K562 (cell line): ENCODE measurements around the gene PSD4. TPM values are rescaled to one million over a fixed set of nuclear protein-coding genes. Genes with fewer than 3 reads are reported as not detected.

Source experiments
- ATAC-seq: fragments of 200-7000 bp; cut with Tn5 transposase; 3 replicates; pipeline ENCODE4 v1.9.1; 2020; ENCODE audit warnings: moderate library complexity
- BruUV-seq: library from RNA; stranded (reverse); fragments of 400-500 nt; replicated peaks from 2 replicates; lab custom pipeline; 2021; lab: Mats Ljungman, UMichigan
- CTCF ChIA-PET: fragments of 300-600 bp; formaldehyde crosslinking; extraction: SDS; loops from one replicate; lab custom pipeline; 2021; ENCODE audit warnings: low intra/inter-chr PET ratio; lab: Yijun Ruan, JAX
- POLR2A ChIA-PET: fragments of 300-600, 350-650 bp; sonication (Branson Sonifier 250); formaldehyde crosslinking; extraction: SDS; loops from one replicate; lab custom pipeline; 2021; ENCODE audit warnings: antibody characterized with exemption, inconsistent platforms; lab: Yijun Ruan, JAX
- DNase-seq, 4 experiments: peaks; one replicate each; pipeline versions ENCODE4 v3.0.0 to v3.0.0-alpha.2; 2011 to 2018; ENCODE audit warnings: low spot score in 3 of 4, mixed read lengths in 3 of 4; ENCODE audit errors: extremely low read depth in 1 of 4
- FAIRE-seq: peaks from 2 replicates; lab custom pipeline; 2011; peaks lifted over from hg19 to GRCh38; lab: Jason Lieb, UNC
- H2AFZ ChIP-seq: 2 replicates; pipeline ENCODE4 v1.6.0; 2011; ENCODE audit warnings: low read depth, low read length, control low read depth, inconsistent platforms
- H3K27ac ChIP-seq: fragments of 200-600 bp; 3 replicates; pipeline ENCODE4 v1.8.0; 2011; ENCODE audit warnings: low read depth, mild to moderate bottlenecking, control low read depth, inconsistent platforms, low read length, moderate library complexity, mixed read lengths; ENCODE audit errors: extremely low read depth
- H3K27me3 ChIP-seq, 2 experiments: fragments of 300-600 bp in 1 of 2; 2 replicates in 1 of 2; 3 replicates in 1 of 2; pipeline versions ENCODE4 v1.6.0 to v1.8.0; 2011; ENCODE audit warnings: inconsistent platforms in 2 of 2, low read length in 2 of 2, mild to moderate bottlenecking in 1 of 2, mixed read lengths in 1 of 2, moderate library complexity in 1 of 2; ENCODE audit not compliant: control insufficient read depth in 2 of 2, insufficient read depth in 2 of 2
- H3K36me3 ChIP-seq: fragments of 300-600 bp; 3 replicates; pipeline ENCODE4 v1.8.0; 2011; ENCODE audit warnings: mild to moderate bottlenecking, low read length, inconsistent platforms; ENCODE audit not compliant: control insufficient read depth, insufficient read depth
- H3K4me1 ChIP-seq, 2 experiments: fragments of 200-600 bp in 1 of 2; replicated peaks in 1 of 2; 2 replicates in 1 of 2; 3 replicates in 1 of 2; pipeline versions ENCODE4 v1.5.1 to v1.8.0; 2011; ENCODE audit warnings: inconsistent platforms in 2 of 2, low read length in 2 of 2, mild to moderate bottlenecking in 1 of 2, mixed read lengths in 1 of 2, moderate library complexity in 1 of 2; ENCODE audit not compliant: control insufficient read depth in 2 of 2, insufficient read depth in 2 of 2
- H3K4me2 ChIP-seq: 2 replicates; pipeline ENCODE4 v1.6.1; 2011; ENCODE audit warnings: low read length, control low read depth, inconsistent platforms, mixed read lengths; ENCODE audit not compliant: insufficient read depth
- H3K4me3 ChIP-seq: fragments of 200-600 bp; sonication (generic), shearing (Covaris generic); 2 replicates; pipeline ENCODE4 v1.5.1; 2016; ENCODE audit warnings: control low read depth, inconsistent platforms
- H3K79me2 ChIP-seq: fragments of 200-600 bp; 3 replicates; pipeline ENCODE4 v1.8.0; 2011; ENCODE audit warnings: low read length, inconsistent platforms; ENCODE audit not compliant: control insufficient read depth, insufficient read depth
- H3K9ac ChIP-seq, 2 experiments: 2 replicates each; pipeline versions ENCODE4 v1.6.0 to v1.6.1; 2011; ENCODE audit warnings: low read depth in 2 of 2, low read length in 2 of 2, control low read depth in 1 of 2, inconsistent platforms in 1 of 2, mild to moderate bottlenecking in 1 of 2, mixed read lengths in 1 of 2; ENCODE audit not compliant: insufficient read depth in 1 of 2
- H3K9me1 ChIP-seq: one replicate; pipeline ENCODE4 v1.6.0; 2011; ENCODE audit warnings: inconsistent platforms, mild to moderate bottlenecking, low read length, moderate library complexity; ENCODE audit not compliant: control insufficient read depth, insufficient read depth
- H3K9me3 ChIP-seq: replicated peaks from 2 replicates; pipeline ENCODE4 v1.5.1; 2011; ENCODE audit warnings: low read depth, low read length, inconsistent platforms; ENCODE audit not compliant: control insufficient read depth, insufficient read depth
- H4K20me1 ChIP-seq: replicated peaks from 2 replicates; pipeline ENCODE4 v1.6.1; 2011; ENCODE audit warnings: low read length, inconsistent platforms, mixed read lengths; ENCODE audit not compliant: control insufficient read depth, insufficient read depth
- CBFB ChIP-seq: sonication (generic); formaldehyde crosslinking; IDR thresholded peaks from 2 replicates; pipeline ENCODE4 v1.4.0; 2020; ENCODE audit warnings: mild to moderate bottlenecking, missing genetic modification reagents
- CREBBP ChIP-seq: IDR thresholded peaks from one replicate; pipeline ENCODE4 v1.6.1; 2012; ENCODE audit warnings: low read depth, mild to moderate bottlenecking, control low read depth, inconsistent platforms, low read length
- EWSR1 ChIP-seq: fragments of 450-650 bp; IDR thresholded peaks from 2 replicates; pipeline ENCODE4 v1.6.1; 2018; ENCODE audit warnings: borderline replicate concordance, mild to moderate bottlenecking, low read depth, moderate library complexity; ENCODE audit not compliant: partially characterized antibody
- JUN ChIP-seq, 2 experiments: sonication (generic) in 1 of 2; formaldehyde crosslinking in 1 of 2; IDR thresholded peaks; 2 replicates each; pipeline versions ENCODE4 v1.6.1 to v1.8.0; 2012 to 2022; ENCODE audit warnings: borderline replicate concordance in 2 of 2, mild to moderate bottlenecking in 2 of 2, improper control_type of control experiment in 1 of 2, low read depth in 1 of 2, low read length in 1 of 2, missing genetic modification reagents in 1 of 2
- KDM1A ChIP-seq, 2 experiments: fragments of 450-650 bp; IDR thresholded peaks; 2 replicates each; pipeline ENCODE4 v1.6.1; 2016; ENCODE audit warnings: mild to moderate bottlenecking in 2 of 2
- MAFF ChIP-seq: IDR thresholded peaks from 2 replicates; pipeline ENCODE4 v1.6.1; 2012; ENCODE audit warnings: low read length, improper control_type of control experiment
- NR2F6 ChIP-seq: fragments of 450-650 bp; formaldehyde crosslinking; IDR thresholded peaks from 2 replicates; pipeline ENCODE4 v1.4.0; 2020; ENCODE audit warnings: mild to moderate bottlenecking
- SRSF7 ChIP-seq: fragments of 200-400 bp; formaldehyde crosslinking; optimal IDR thresholded peaks from 2 replicates; pipeline ENCODE3; 2017; ENCODE audit warnings: mild to moderate bottlenecking, low read depth, low read length
- TBL1XR1 ChIP-seq, 2 experiments: IDR thresholded peaks; 2 replicates each; pipeline ENCODE4 v1.6.1; 2012; ENCODE audit warnings: improper control_type of control experiment in 2 of 2, low read length in 2 of 2, mild to moderate bottlenecking in 1 of 2
- ZNF253 ChIP-seq: fragments of 250-450 bp; sonication (Bioruptor Pico); conservative IDR thresholded peaks from 2 replicates; pipeline ENCODE4 v1.6.1; 2021; ENCODE audit warnings: mild to moderate bottlenecking
- ZNF75A ChIP-seq: fragments of 450-650 bp; formaldehyde crosslinking; IDR thresholded peaks from 2 replicates; pipeline ENCODE4 v1.4.0; 2020; ENCODE audit warnings: mild to moderate bottlenecking
- WGBS: fragments of 100-300 bp; shearing (Covaris generic); methylation state at CpG from one replicate; pipeline ENCODE4 v1.1.6; 2016; ENCODE audit warnings: low coverage, mixed read lengths; ENCODE audit not compliant: insufficient coverage; ENCODE audit errors: missing lambda C conversion rate; 5-methylcytosine and 5-hydroxymethylcytosine counted together
- in situ Hi-C: fragments of 300-500 bp; cut with MboI; formaldehyde crosslinking; loops from 4 replicates; pipeline ENCODE4 v1.15.0; 2018; ENCODE audit warnings: inconsistent platforms, mixed read lengths
- intact Hi-C: fragments of 100-400 bp; cut with micrococcal nuclease; formaldehyde crosslinking; loops from 2 replicates; pipeline ENCODE4 v1.14.2; 2022
- polyA plus RNA-seq, 8 experiments: library from polyadenylated mRNA; depleted of rRNA in 4 of 8; stranded (reverse) in 5 of 8; unstranded in 3 of 8; fragments of >200 nt; fragmentation: Nextera tagmentation in 2 of 8; fragmentation: Illumina TruSeq in 1 of 8; extraction: Ambion mirVana in 2 of 8; extraction: Trizol in 1 of 8; gene quantifications; 2 replicates each; pipeline versions ENCODE4 v1.2.1 to v1.2.3, GENCODE V29; 2011 to 2014; ENCODE audit warnings: inconsistent platforms in 1 of 8, missing spikeins in 1 of 8
- total RNA-seq, 7 experiments: library from RNA; depleted of rRNA in 6 of 7; stranded (reverse); fragments of >200 nt in 6 of 7; fragmentation: Illumina TruSeq in 2 of 7; extraction: Trizol in 2 of 7; gene quantifications; 2 replicates each; pipeline versions ENCODE4 v1.2.1 to v1.2.3, GENCODE V29; 2011 to 2021; ENCODE audit warnings: low replicate concordance in 1 of 7

PSD4 gene
- total and polyA plus RNA-seq, 9 of the 15 experiments (the other 6 are each of a cell fraction or from before 2014, with no cell fraction given) = 0.46 to 54.0 (median 20.8) TPM

GRCh38 chr2:113208396-113208795 is 34.6 kb downstream of the PSD4 start:
- H2AFZ ChIP-seq = no peak overlapping the region
- no peaks in the 10 kb centered on the region for H4K20me1 ChIP-seq
- POLR2A ChIA-PET = no interaction called here
- no peak overlapping the region for H3K27ac ChIP-seq
- no peaks in the 10 kb centered on the region for H3K79me2 ChIP-seq
- in situ Hi-C loops (loop anchor here (5.0 kb wide), 1 partner anchor 164 kb away; no protein-coding TSS in a partner anchor), intact Hi-C loops (no loop called here)
- H3K27me3 ChIP-seq = peaks cover 2 to 13% of the 10 kb centered on the region in 2 experiments; a peak in 3 of 5 replicates
- H3K9ac ChIP-seq = no peak overlapping the region
- peaks cover 3 to 4% of the 10 kb centered on the region in 2 experiments; a peak in 4 of 5 replicates for H3K4me1 ChIP-seq
- TF ChIP-seq ZNF75A (CRISPR knock-in tag) (no peak), CBFB (no peak), TBL1XR1 (IDR thresholded peaks at IDR 0.05; ENCODE audit: low read length in 2 of 2) (no peak), EWSR1 (no peak), JUN (IDR thresholded peaks at IDR 0.05; ENCODE audit: borderline replicate concordance, low read depth, low read length) (no peak), JUN (CRISPR knock-in tag; IDR thresholded peaks at IDR 0.05; ENCODE audit: borderline replicate concordance) (no peak), SRSF7 (no peak), ZNF253 (no peak), CREBBP (no peak), NR2F6 (CRISPR knock-in tag) (no peak), KDM1A (IDR thresholded peaks at IDR 0.05) (no peak), MAFF (no peak)
- WGBS = 10% methylated on average over 5 of the region's 5 CpGs
- CTCF ChIA-PET = no interaction called here
- ATAC-seq = no peak
- no peak overlapping the region for H3K4me2 ChIP-seq
- no peak overlapping the region for H3K4me3 ChIP-seq
- DNase-seq = no peak
- no TSS peak for BruUV-seq
- H3K9me1 ChIP-seq = no peaks in the 10 kb centered on the region
- H3K36me3 ChIP-seq = no peaks in the 10 kb centered on the region
- no peak for FAIRE-seq
- H3K9me3 ChIP-seq = no peaks in the 10 kb centered on the region
